Activated CD8-positive, alpha-beta memory T cell treated with anti-CD3 and anti-CD28 coated beads, Interleukin-2, amount 50 U/mL, for 48 hours (primary cell): ENCODE results near the gene CGB7.
"Not testable (repeated sequence)": the region's sequence is repeated elsewhere in the genome, so short reads cannot be mapped to it uniquely, and the experiment has no call there.

Experiments
- DNase-seq: peaks from one replicate; pipeline ENCODE4 v3.0.0-alpha.2; 2020

CGB7 gene

GRCh38 chr19:49057636-49058234, at the start of gene CGB7:
CGB7 (minus strand) TSS chr19:49057749; CDS start chr19:49055375, 2,374 bp downstream.
- no peak for DNase-seq

- peak; percentile 87 for DNase-seq
These were observed 49.1 kb upstream of the CGB7 start for GRCh38 chr19:49106648-49107135.

GRCh38 chr19:49104229-49104864, 46.8 kb upstream of the CGB7 start:
- peak; percentile 52 for DNase-seq

- peak; percentile 50 for DNase-seq
These were observed 46.0 kb upstream of the CGB7 start for GRCh38 chr19:49103331-49104085.

- DNase-seq = no peak
These were observed 44.8 kb upstream of the CGB7 start for GRCh38 chr19:49102303-49102702.

- DNase-seq = peak; percentile 52
These were observed 43.6 kb upstream of the CGB7 start for GRCh38 chr19:49101160-49101559.

GRCh38 chr19:49098795-49099194, 41.2 kb upstream of the CGB7 start:
- no peak for DNase-seq

- DNase-seq = peak; percentile 84
These were observed 40.1 kb upstream of the CGB7 start for GRCh38 chr19:49097453-49098288.

- peak; percentile 49 for DNase-seq
These were observed 37.2 kb upstream of the CGB7 start for GRCh38 chr19:49094505-49095482.

- no peak for DNase-seq
These were observed 35.1 kb upstream of the CGB7 start for GRCh38 chr19:49092686-49093085.

GRCh38 chr19:49091391-49092038, 34.0 kb upstream of the CGB7 start:
- DNase-seq = peak; percentile 51

- peak; percentile 49 for DNase-seq
These were observed 28.7 kb upstream of the CGB7 start for GRCh38 chr19:49086296-49086695.

GRCh38 chr19:49085868-49086232, 28.3 kb upstream of the CGB7 start:
- DNase-seq = no peak

GRCh38 chr19:49085020-49085867, 27.7 kb upstream of the CGB7 start, which contains the start of gene SNRNP70:
SNRNP70 (plus strand) TSS chr19:49085451; CDS start chr19:49086415, 964 bp downstream.
- peak; percentile 99 for DNase-seq

- DNase-seq = no peak
These were observed 26.9 kb upstream of the CGB7 start for GRCh38 chr19:49084206-49085019.

GRCh38 chr19:49081273-49081672, 23.7 kb upstream of the CGB7 start:
- DNase-seq = no peak

GRCh38 chr19:49080392-49080791, 22.8 kb upstream of the CGB7 start:
- DNase-seq = no peak

- DNase-seq = not testable (repeated sequence)
These were observed 17.3 kb upstream of the CGB7 start for GRCh38 chr19:49074869-49075268.
